ENCODE data around the gene PIAS1. TPM values are rescaled to one million over a fixed set of nuclear protein-coding genes. Genes with fewer than 3 reads are reported as not detected.

Gene PIAS1
- total RNA-seq, 1 donor from 2014 or later, result 6.8 TPM

DNA sequence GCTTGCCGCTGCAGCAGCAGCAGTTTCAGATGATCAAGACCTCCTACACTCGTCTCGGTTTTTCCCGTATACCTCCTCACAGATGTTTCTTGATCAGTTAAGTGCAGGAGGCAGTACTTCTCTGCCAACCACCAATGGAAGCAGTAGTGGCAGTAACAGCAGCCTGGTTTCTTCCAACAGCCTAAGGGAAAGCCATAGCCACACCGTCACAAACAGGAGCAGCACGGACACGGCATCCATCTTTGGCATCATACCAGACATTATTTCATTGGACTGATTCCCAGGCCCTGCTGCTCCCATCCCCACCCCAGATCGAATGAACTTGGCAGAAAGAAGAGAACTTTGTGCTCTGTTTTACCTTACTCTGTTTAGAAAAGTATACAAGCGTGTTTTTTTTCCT lies 133.4 kb downstream of the PIAS1 start:
- H3K27me3 ChIP-seq (ENCODE audit: control insufficient read depth, insufficient read depth, low read length), result no peaks in the 10 kb centered on the region
- TF ChIP-seq, protein P1, sequence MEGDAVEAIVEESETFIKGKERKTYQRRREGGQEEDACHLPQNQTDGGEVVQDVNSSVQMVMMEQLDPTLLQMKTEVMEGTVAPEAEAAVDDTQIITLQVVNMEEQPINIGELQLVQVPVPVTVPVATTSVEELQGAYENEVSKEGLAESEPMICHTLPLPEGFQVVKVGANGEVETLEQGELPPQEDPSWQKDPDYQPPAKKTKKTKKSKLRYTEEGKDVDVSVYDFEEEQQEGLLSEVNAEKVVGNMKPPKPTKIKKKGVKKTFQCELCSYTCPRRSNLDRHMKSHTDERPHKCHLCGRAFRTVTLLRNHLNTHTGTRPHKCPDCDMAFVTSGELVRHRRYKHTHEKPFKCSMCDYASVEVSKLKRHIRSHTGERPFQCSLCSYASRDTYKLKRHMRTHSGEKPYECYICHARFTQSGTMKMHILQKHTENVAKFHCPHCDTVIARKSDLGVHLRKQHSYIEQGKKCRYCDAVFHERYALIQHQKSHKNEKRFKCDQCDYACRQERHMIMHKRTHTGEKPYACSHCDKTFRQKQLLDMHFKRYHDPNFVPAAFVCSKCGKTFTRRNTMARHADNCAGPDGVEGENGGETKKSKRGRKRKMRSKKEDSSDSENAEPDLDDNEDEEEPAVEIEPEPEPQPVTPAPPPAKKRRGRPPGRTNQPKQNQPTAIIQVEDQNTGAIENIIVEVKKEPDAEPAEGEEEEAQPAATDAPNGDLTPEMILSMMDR (IDR thresholded peaks at IDR 0.05; ENCODE audit: insufficient read depth, low read length, severe bottlenecking), result no peak
- peak; percentile 28 for DNase-seq (ENCODE audit: low read depth)
- no peak for FAIRE-seq
- no peak overlapping the region for H3K4me3 ChIP-seq (ENCODE audit: low read depth, low read length)
- peaks cover 1% of the 10 kb centered on the region for H3K36me3 ChIP-seq (ENCODE audit: control insufficient read depth, insufficient read depth, low read length)

DNA sequence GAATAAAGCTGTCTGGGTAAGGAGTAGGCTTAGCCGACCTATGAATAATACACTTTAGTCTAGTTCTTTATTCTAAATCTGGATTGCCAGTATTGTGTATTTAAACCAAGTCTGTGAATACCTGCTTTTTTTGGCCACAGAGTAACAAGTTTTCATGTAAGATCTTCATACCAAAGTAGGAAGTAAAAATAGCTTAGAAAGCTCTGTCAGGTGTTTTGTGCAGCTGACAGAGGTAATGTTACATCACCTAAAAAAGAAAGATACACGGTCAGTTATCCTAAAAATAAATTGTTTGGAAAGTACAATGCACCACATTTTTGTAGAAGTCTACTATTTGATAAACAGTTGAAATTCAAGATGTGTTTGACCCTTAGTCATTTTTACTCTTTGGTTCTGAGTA lies 134.5 kb downstream of the PIAS1 start:
- peaks cover 1% of the 10 kb centered on the region for H3K36me3 ChIP-seq (ENCODE audit: control insufficient read depth, insufficient read depth, low read length)
- FAIRE-seq (no peak), DNase-seq (ENCODE audit: low read depth) (no peak)
- H3K27me3 ChIP-seq (ENCODE audit: control insufficient read depth, insufficient read depth, low read length), result no peaks in the 10 kb centered on the region
- TF ChIP-seq, protein P1 (IDR thresholded peaks at IDR 0.05; ENCODE audit: insufficient read depth, low read length, severe bottlenecking), result no peak
- no peak overlapping the region for H3K4me3 ChIP-seq (ENCODE audit: low read depth, low read length)

DNA sequence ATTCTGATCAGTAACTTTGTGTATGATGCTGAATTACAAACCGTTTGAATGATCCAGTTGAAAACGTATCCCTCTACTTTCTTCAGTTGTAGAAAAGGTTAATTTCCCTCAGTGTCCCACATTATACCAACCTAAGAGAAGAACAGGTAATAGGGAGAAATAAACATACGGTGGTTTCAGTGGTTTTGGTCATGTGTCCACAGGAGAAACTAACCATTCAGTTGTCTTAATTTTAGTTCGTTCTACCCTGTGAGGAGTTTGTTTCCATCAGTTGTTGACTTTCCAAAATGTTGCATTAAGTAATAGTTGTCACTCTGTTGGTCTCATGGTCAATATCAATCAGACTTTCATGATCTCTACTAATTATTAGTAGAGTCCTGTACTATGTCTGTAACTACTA lies 135.9 kb downstream of the PIAS1 start:
- DNase-seq (ENCODE audit: low read depth), result no peak
- Histone ChIP-seq H3K36me3 (ENCODE audit: control insufficient read depth, insufficient read depth, low read length) (peaks cover 1% of the 10 kb centered on the region), H3K27me3 (ENCODE audit: control insufficient read depth, insufficient read depth, low read length) (no peaks in the 10 kb centered on the region), H3K4me3 (ENCODE audit: low read depth, low read length) (no peak overlapping the region)
- TF ChIP-seq, protein P1 (IDR thresholded peaks at IDR 0.05; ENCODE audit: insufficient read depth, low read length, severe bottlenecking), result no peak
- no peak for FAIRE-seq

DNA sequence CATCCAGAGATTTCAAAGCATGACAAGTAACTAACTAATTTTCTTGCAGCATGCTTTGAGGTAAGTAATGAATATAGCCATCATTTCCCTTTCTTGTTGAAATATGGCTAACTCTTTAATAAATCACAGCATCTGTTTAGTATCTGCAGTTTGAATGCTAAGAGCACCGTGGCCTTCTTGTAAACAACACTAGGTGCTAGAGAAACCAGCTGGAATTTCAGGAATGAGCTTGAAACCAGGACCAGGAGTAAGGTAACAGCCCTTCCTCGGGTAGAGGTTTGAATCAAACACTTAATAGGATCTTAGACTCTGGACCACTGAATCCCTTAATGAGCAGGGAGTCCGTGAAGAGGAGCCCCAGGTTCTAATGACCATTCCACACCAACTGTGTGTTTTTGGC lies 137.4 kb downstream of the PIAS1 start:
- TF ChIP-seq, protein P1 (IDR thresholded peaks at IDR 0.05; ENCODE audit: insufficient read depth, low read length, severe bottlenecking), result no peak
- no peak for DNase-seq (ENCODE audit: low read depth)
- no peaks in the 10 kb centered on the region for H3K27me3 ChIP-seq (ENCODE audit: control insufficient read depth, insufficient read depth, low read length)
- FAIRE-seq, result no peak
- H3K36me3 ChIP-seq (ENCODE audit: control insufficient read depth, insufficient read depth, low read length), result peaks cover 1% of the 10 kb centered on the region
- no peak overlapping the region for H3K4me3 ChIP-seq (ENCODE audit: low read depth, low read length)

DNA sequence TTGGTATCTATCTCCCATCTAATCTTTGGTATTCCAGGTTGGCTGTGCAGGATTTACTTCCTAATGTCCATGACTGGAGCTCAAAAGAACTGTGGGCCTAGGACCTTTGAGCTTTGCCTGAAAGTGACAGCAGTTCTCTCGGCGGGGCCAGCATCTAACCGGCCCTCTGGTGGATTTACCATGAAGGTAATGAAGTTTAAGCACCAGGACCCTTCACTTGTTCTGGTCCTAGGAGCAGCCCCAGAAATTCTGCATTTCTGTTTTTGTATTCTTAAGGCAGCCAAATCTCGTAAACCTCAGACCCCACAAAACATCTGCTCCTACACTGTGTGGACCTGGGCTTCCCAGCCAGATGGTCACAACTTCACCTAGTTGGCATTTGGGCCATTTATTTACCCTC lies 138.0 kb downstream of the PIAS1 start:
- FAIRE-seq (no peak), DNase-seq (ENCODE audit: low read depth) (no peak)
- Histone ChIP-seq H3K4me3 (ENCODE audit: low read depth, low read length) (no peak overlapping the region), H3K36me3 (ENCODE audit: control insufficient read depth, insufficient read depth, low read length) (peaks cover 1% of the 10 kb centered on the region), H3K27me3 (ENCODE audit: control insufficient read depth, insufficient read depth, low read length) (no peaks in the 10 kb centered on the region)
- TF ChIP-seq, protein P1 (IDR thresholded peaks at IDR 0.05; ENCODE audit: insufficient read depth, low read length, severe bottlenecking), result no peak

DNA sequence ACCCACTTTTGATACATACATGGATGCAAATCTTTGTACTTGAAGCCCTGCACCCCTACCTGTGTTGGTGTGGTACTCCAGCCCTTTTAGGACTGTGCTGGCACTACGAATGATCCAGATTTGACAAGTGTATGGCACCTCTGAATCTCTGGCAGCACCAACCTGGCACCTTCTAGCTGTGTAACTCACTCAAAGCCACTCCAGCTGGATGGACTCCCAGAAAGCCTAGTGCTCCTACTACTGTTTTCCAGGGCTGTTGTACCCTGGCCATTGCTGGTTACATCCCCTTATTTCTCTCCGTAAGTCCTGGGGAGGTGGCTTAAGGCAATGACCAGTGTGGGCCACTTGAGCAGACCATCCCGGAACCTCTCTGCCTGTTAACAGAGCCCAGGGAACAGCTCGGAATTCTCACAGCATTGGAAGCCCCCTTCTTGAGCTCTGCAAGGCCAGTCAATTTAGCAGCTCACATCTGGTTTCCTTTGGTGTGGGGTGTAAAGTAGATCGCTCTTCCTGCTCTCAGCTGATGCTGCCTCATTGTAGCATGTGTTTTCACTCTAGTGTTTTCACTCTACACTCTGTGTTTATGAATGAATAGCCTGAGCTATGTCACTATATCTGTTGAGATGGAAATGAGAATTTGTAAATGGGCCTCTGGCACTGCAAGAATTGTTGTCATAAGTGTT lies 138.8 kb downstream of the PIAS1 start:
- DNase-seq (ENCODE audit: low read depth) (no peak), FAIRE-seq (peak; percentile 62)
- peaks cover 5% of the 10 kb centered on the region for H3K36me3 ChIP-seq (ENCODE audit: control insufficient read depth, insufficient read depth, low read length)
- H3K4me3 ChIP-seq (ENCODE audit: low read depth, low read length), result no peak overlapping the region
- H3K27me3 ChIP-seq (ENCODE audit: control insufficient read depth, insufficient read depth, low read length), result no peaks in the 10 kb centered on the region
- TF ChIP-seq, protein P1 (IDR thresholded peaks at IDR 0.05; ENCODE audit: insufficient read depth, low read length, severe bottlenecking), result no peak

All from bronchial epithelial cell (primary cell).